Ovary (tissue), 3 donors: ENCODE results near the gene MNAT1.

Source experiments
- POLR2A ChIP-seq: fragments of 450-650 bp; IDR thresholded peaks from one replicate; pipeline ENCODE4 v1.6.1; 2017; ENCODE audit warnings: antibody characterized with exemption, mild to moderate bottlenecking, moderate library complexity
- TF ChIP-seq, protein P1 (sequence below), 3 donors: fragments of 450-650 bp in 2 of 3; fragments of 200-600 bp in 1 of 3; IDR thresholded peaks; one replicate each; pipeline versions ENCODE4 v1.5.1 to v1.8.0; 2016 to 2022; ENCODE audit warnings: antibody characterized with exemption in 3 of 3, mild to moderate bottlenecking in 1 of 3
- donor health status: DM: no; HTN: no; CAD: no.

DNA sequence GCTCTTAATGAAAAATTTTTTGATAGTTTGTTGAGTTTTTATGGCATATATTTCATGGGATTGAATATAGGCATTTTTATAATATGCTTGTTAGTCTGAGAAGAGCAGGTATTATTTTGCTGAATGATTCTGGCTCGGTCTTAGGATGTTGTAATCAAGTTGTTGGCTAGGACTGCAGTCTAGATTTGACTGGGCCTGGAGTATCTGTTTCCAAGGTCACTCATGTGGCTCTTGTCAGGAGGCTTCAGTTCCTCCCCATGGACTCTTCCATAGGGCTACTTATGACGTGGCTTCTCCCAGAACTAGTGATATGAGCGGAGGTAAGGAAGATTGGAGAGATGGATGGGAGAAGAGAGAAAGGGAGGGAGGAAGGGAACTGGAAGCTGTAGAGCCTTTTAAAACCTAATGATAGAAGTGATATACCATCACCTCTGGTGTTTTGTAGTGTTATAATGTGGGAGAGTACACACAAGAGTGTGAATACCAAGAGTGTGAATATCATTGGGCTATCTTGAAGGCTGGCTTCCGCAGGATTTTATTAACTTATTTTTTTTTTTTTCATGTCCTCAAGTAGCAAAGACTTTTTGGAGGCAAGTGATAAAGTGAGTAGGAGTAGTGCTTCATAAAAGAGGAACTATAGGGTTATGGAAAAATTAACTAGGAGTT is 4.4 kb downstream of the MNAT1 start:
- TF ChIP-seq, protein P1, sequence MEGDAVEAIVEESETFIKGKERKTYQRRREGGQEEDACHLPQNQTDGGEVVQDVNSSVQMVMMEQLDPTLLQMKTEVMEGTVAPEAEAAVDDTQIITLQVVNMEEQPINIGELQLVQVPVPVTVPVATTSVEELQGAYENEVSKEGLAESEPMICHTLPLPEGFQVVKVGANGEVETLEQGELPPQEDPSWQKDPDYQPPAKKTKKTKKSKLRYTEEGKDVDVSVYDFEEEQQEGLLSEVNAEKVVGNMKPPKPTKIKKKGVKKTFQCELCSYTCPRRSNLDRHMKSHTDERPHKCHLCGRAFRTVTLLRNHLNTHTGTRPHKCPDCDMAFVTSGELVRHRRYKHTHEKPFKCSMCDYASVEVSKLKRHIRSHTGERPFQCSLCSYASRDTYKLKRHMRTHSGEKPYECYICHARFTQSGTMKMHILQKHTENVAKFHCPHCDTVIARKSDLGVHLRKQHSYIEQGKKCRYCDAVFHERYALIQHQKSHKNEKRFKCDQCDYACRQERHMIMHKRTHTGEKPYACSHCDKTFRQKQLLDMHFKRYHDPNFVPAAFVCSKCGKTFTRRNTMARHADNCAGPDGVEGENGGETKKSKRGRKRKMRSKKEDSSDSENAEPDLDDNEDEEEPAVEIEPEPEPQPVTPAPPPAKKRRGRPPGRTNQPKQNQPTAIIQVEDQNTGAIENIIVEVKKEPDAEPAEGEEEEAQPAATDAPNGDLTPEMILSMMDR (IDR thresholded peaks at IDR 0.05) = no peak
- TF ChIP-seq POLR2A = no peak
